Body of pancreas (tissue), 4 donors: ENCODE measurements around the gene RINL. TPM values are rescaled to one million over a fixed set of nuclear protein-coding genes. Genes with fewer than 3 reads are reported as not detected.
"Not testable (repeated sequence)": the region's sequence is repeated elsewhere in the genome, so short reads cannot be mapped to it uniquely, and the experiment has no call there.

Experiments
- ATAC-seq: fragments of 150-250 bp; one replicate; pipeline ENCODE4 v1.9.1; 2016
- DNase-seq, 4 donors: peaks; one replicate each; pipeline ENCODE4 v3.0.0-alpha.2; 2019
- H3K27ac ChIP-seq, 4 donors: fragments of 200-600 bp; sonication (generic); 1 replicate in 3 of 4; 2 replicates in 1 of 4; pipeline versions ENCODE4 v1.5.1 to v1.6.1; 2016 to 2019; ENCODE audit warnings: mild to moderate bottlenecking in 1 of 4, mixed read lengths in 1 of 4, moderate library complexity in 1 of 4
- H3K27me3 ChIP-seq, 2 donors: fragments of 200-600 bp; sonication (generic); one replicate each; pipeline ENCODE4 v1.6.0; 2016; ENCODE audit warnings: mild to moderate bottlenecking in 1 of 2
- H3K36me3 ChIP-seq, 2 donors: fragments of 200-600 bp; sonication (generic); replicated peaks in 1 of 2; 2 replicates each; pipeline ENCODE4 v1.5.1; 2016; ENCODE audit warnings: low read depth in 2 of 2; ENCODE audit not compliant: insufficient read depth in 1 of 2
- H3K4me1 ChIP-seq: fragments of 200-600 bp; sonication (generic); one replicate; pipeline ENCODE4 v1.6.0; 2016
- H3K4me3 ChIP-seq, 2 donors: fragments of 200-600 bp; sonication (generic); 1 replicate in 1 of 2; 2 replicates in 1 of 2; pipeline ENCODE4 v1.5.1; 2016 to 2019
- H3K9me3 ChIP-seq, 3 donors: fragments of 200-600 bp; sonication (generic); 1 replicate in 2 of 3; 2 replicates in 1 of 3; pipeline ENCODE4 v1.5.1; 2016
- CTCF ChIP-seq, 7 experiments: fragments of 450-650 bp in 4 of 7; fragments of 200-600 bp in 3 of 7; sonication (generic) in 3 of 7; IDR thresholded peaks; one replicate each; pipeline ENCODE4 v1.5.1; 2016 to 2019; ENCODE audit warnings: antibody characterized with exemption in 7 of 7
- POLR2A ChIP-seq, 3 donors: fragments of 450-650 bp; IDR thresholded peaks; one replicate each; pipeline ENCODE4 v1.6.1; 2016; ENCODE audit warnings: antibody characterized with exemption in 3 of 3, mild to moderate bottlenecking in 2 of 3
- WGBS, 2 donors: methylation state at CpG; one replicate each; pipeline ENCODE4 v1.1.5; 2017; 5-methylcytosine and 5-hydroxymethylcytosine counted together
- intact Hi-C: fragments of 100-400 bp; cut with DNase I; formaldehyde crosslinking; loops from one replicate; pipeline ENCODE4 v1.15.1; 2023
- total RNA-seq, 2 donors: library from RNA; depleted of rRNA; stranded (reverse); fragments of >200 nt; gene quantifications; one replicate each; pipeline ENCODE4 v1.1.0, GENCODE V29; 2016

RINL gene
- total RNA-seq, 2 donors from 2014 or later, result 6.9 to 13.7 TPM

- Histone ChIP-seq H3K36me3 (peaks cover 2 to 8% of the 10 kb centered on the region in 2 donors), H3K27ac (no peak overlapping the region), H3K4me1 (no peaks in the 10 kb centered on the region), H3K4me3 (no peak overlapping the region), H3K9me3 (no peaks in the 10 kb centered on the region), H3K27me3 (no peaks in the 10 kb centered on the region)
- ATAC-seq (no peak), DNase-seq (no peak)
- intact Hi-C loops, result no loop called here
- TF ChIP-seq POLR2A (IDR thresholded peaks at IDR 0.05) (no peak), CTCF (IDR thresholded peaks at IDR 0.05) (no peak)
- 84% methylated on average over 4 to 11 of the region's 11 CpGs for WGBS, 2 donors
Observed at GRCh38 chr19:38879400-38879751, 1.3 kb upstream of the RINL start.

GRCh38 chr19:38878575-38879399, 712 bp upstream of the RINL start:
- DNase-seq, result no peak
- TF ChIP-seq POLR2A (IDR thresholded peaks at IDR 0.05) (no peak), CTCF (IDR thresholded peaks at IDR 0.05) (no peak)
- H3K4me1 ChIP-seq, result no peaks in the 10 kb centered on the region
- peak overlapping the region in 2 of 4 donors; percentile 44 to 57 for H3K27ac ChIP-seq
- no peak for ATAC-seq
- intact Hi-C loops, result no loop called here
- H3K36me3 ChIP-seq, result peaks cover 2 to 8% of the 10 kb centered on the region in 2 donors
- no peaks in the 10 kb centered on the region for H3K27me3 ChIP-seq
- no peak overlapping the region for H3K4me3 ChIP-seq
- 71 to 80% methylated on average over 9 to 15 of the region's 16 CpGs for WGBS, 2 donors
- no peaks in the 10 kb centered on the region for H3K9me3 ChIP-seq

- Histone ChIP-seq H3K36me3 (no peaks in the 10 kb centered on the region), H3K4me3 (no peak overlapping the region), H3K27me3 (no peaks in the 10 kb centered on the region), H3K9me3 (no peaks in the 10 kb centered on the region), H3K27ac (no peak overlapping the region), H3K4me1 (no peaks in the 10 kb centered on the region)
- DNase-seq, result no peak
- TF ChIP-seq CTCF (IDR thresholded peaks at IDR 0.05) (no peak), POLR2A (IDR thresholded peaks at IDR 0.05) (no peak)
- 70 to 76% methylated on average over 5 to 6 of the region's 6 CpGs for WGBS, 2 donors
- ATAC-seq, result no peak
- intact Hi-C loops, result no loop called here
Observed at GRCh38 chr19:38875656-38876395, 2.2 kb downstream of the RINL start.

GRCh38 chr19:38873400-38873799, 4.7 kb downstream of the RINL start:
- H3K27ac ChIP-seq, H3K36me3 ChIP-seq, H3K4me3 ChIP-seq, H3K9me3 ChIP-seq, intact Hi-C loops, ATAC-seq, H3K27me3 ChIP-seq, DNase-seq: not testable (repeated sequence)
- peaks cover 17% of the 10 kb centered on the region for H3K4me1 ChIP-seq
- 85 to 88% methylated on average over 10 of the region's 10 CpGs for WGBS, 2 donors

GRCh38 chr19:38870612-38871011, 7.5 kb downstream of the RINL start:
- H3K4me1 ChIP-seq, result peaks cover 18% of the 10 kb centered on the region
- TF ChIP-seq POLR2A (IDR thresholded peaks at IDR 0.05) (no peak), CTCF (IDR thresholded peaks at IDR 0.05) (no peak)
- 84 to 86% methylated on average over 7 to 19 of the region's 19 CpGs for WGBS, 2 donors
- DNase-seq (no peak), ATAC-seq (no peak)
- H3K27ac ChIP-seq, result peak overlapping the region in 1 of 4 donors; percentile 27
- H3K4me3 ChIP-seq, result no peak overlapping the region
- no peaks in the 10 kb centered on the region for H3K27me3 ChIP-seq
- H3K36me3 ChIP-seq, result no peaks in the 10 kb centered on the region
- intact Hi-C loops, result no loop called here
- no peaks in the 10 kb centered on the region for H3K9me3 ChIP-seq
